Measurements from ENCODE around the gene AAGAB.
A peak's percentile ranks its signal among the peaks of the same experiment; 100 is the strongest.

The AAGAB gene

GRCh38 chr15:67186226-67186649 lies 68.2 kb downstream of the AAGAB start:
- peak; percentile 75 for DNase-seq (ENCODE audit: low read depth)
- H3K4me3 ChIP-seq (ENCODE audit: control insufficient read depth, low read depth, low read length) = no peak overlapping the region
- no peak for TF ChIP-seq CTCF (conservative IDR thresholded peaks at IDR 0.05; ENCODE audit: control insufficient read depth, insufficient read depth, low read depth, low read length)

- TF ChIP-seq CTCF (conservative IDR thresholded peaks at IDR 0.05; ENCODE audit: control insufficient read depth, insufficient read depth, low read depth, low read length) = no peak
- no peak overlapping the region for H3K4me3 ChIP-seq (ENCODE audit: control insufficient read depth, low read depth, low read length)
- peak; percentile 78 for DNase-seq (ENCODE audit: low read depth)
Measured at GRCh38 chr15:67185621-67186225, 68.7 kb downstream of the AAGAB start.

GRCh38 chr15:67185051-67185450 lies 69.4 kb downstream of the AAGAB start:
- no peak for TF ChIP-seq CTCF (conservative IDR thresholded peaks at IDR 0.05; ENCODE audit: control insufficient read depth, insufficient read depth, low read depth, low read length)
- no peak overlapping the region for H3K4me3 ChIP-seq (ENCODE audit: control insufficient read depth, low read depth, low read length)
- no peak for DNase-seq (ENCODE audit: low read depth)

GRCh38 chr15:67184208-67184925 lies 70.1 kb downstream of the AAGAB start:
- no peak for DNase-seq (ENCODE audit: low read depth)
- H3K4me3 ChIP-seq (ENCODE audit: control insufficient read depth, low read depth, low read length) = no peak overlapping the region
- TF ChIP-seq CTCF (conservative IDR thresholded peaks at IDR 0.05; ENCODE audit: control insufficient read depth, insufficient read depth, low read depth, low read length) = no peak

- TF ChIP-seq CTCF (conservative IDR thresholded peaks at IDR 0.05; ENCODE audit: control insufficient read depth, insufficient read depth, low read depth, low read length) = no peak
- DNase-seq (ENCODE audit: low read depth) = peak; percentile 92
- no peak overlapping the region for H3K4me3 ChIP-seq (ENCODE audit: control insufficient read depth, low read depth, low read length)
Measured at GRCh38 chr15:67183443-67184169, 70.9 kb downstream of the AAGAB start.

- no peak for TF ChIP-seq CTCF (conservative IDR thresholded peaks at IDR 0.05; ENCODE audit: control insufficient read depth, insufficient read depth, low read depth, low read length)
Measured at GRCh38 chr15:67181221-67181639, 73.2 kb downstream of the AAGAB start.

More at GRCh38 chr15:67181221-67181639, 73.2 kb downstream of the AAGAB start:
- no peak for DNase-seq (ENCODE audit: low read depth)
- H3K4me3 ChIP-seq (ENCODE audit: control insufficient read depth, low read depth, low read length) = no peak overlapping the region

Data from fibroblast of mammary gland (primary cell).